AG09309 (cell line): Measurements from ENCODE around the gene SH3BGRL2.

Source experiments
- DNase-seq: peaks from one replicate; pipeline ENCODE4 v3.0.0-alpha.2; 2010; ENCODE audit warnings: low read depth
- H3K4me3 ChIP-seq: 2 replicates; pipeline ENCODE4 v1.5.1; 2011; ENCODE audit warnings: mild to moderate bottlenecking, low read depth, low read length, moderate library complexity; ENCODE audit not compliant: control insufficient read depth
- CTCF ChIP-seq: IDR thresholded peaks from 2 replicates; pipeline ENCODE4 v1.5.1; 2011; ENCODE audit warnings: mild to moderate bottlenecking, low read depth, low read length, inconsistent platforms; ENCODE audit not compliant: insufficient read depth, control insufficient read depth; ENCODE audit errors: missing control alignments

The SH3BGRL2 gene

GRCh38 chr6:79665725-79666551 lies 34.8 kb downstream of the SH3BGRL2 start:
- TF ChIP-seq CTCF, result no peak
- DNase-seq, result no peak
- no peak overlapping the region for H3K4me3 ChIP-seq

- no peak for DNase-seq
- no peak overlapping the region for H3K4me3 ChIP-seq
- TF ChIP-seq CTCF, result no peak
Measured at GRCh38 chr6:79666634-79667033, 35.5 kb downstream of the SH3BGRL2 start.

GRCh38 chr6:79668381-79668780 lies 37.3 kb downstream of the SH3BGRL2 start:
- DNase-seq, result no peak
- TF ChIP-seq CTCF, result no peak
- H3K4me3 ChIP-seq, result no peak overlapping the region

GRCh38 chr6:79669766-79670165 lies 38.6 kb downstream of the SH3BGRL2 start:
- DNase-seq, result no peak
- no peak for TF ChIP-seq CTCF

GRCh38 chr6:79670789-79671188 lies 39.7 kb downstream of the SH3BGRL2 start:
- TF ChIP-seq CTCF, result no peak
- H3K4me3 ChIP-seq, result no peak overlapping the region
- DNase-seq, result no peak

More at GRCh38 chr6:79669766-79670165, 38.6 kb downstream of the SH3BGRL2 start:
- H3K4me3 ChIP-seq, result no peak overlapping the region

- DNase-seq, result no peak
- H3K4me3 ChIP-seq, result no peak overlapping the region
- TF ChIP-seq CTCF, result no peak
Measured at GRCh38 chr6:79671600-79672266, 40.6 kb downstream of the SH3BGRL2 start.
